OCI-LY1 (cell line): Measurements from ENCODE around the gene JUNB.
A peak's percentile ranks its signal among the peaks of the same experiment; 100 is the strongest.

Source experiments
- H2AFZ ChIP-seq: fragments of 200-600 bp; sonication (generic), shearing (Covaris generic); 2 replicates; pipeline ENCODE4 v1.6.0; 2014; ENCODE audit warnings: antibody characterized with exemption, mild to moderate bottlenecking, low read length
- H3F3A ChIP-seq: fragments of 200-600 bp; sonication (generic), shearing (Covaris generic); 2 replicates; pipeline ENCODE4 v1.6.0; 2014; ENCODE audit warnings: mild to moderate bottlenecking, antibody characterized with exemption, low read length, moderate library complexity; ENCODE audit not compliant: insufficient read depth
- H3K27ac ChIP-seq: fragments of 200-600 bp; sonication (generic); 2 replicates; pipeline ENCODE4 v1.5.1; 2014; ENCODE audit warnings: low read length, mixed run types, mild to moderate bottlenecking, low read depth; ENCODE audit not compliant: poor library complexity, severe bottlenecking
- H3K27me3 ChIP-seq: fragments of 200-600 bp; sonication (generic); 2 replicates; pipeline ENCODE4 v1.6.0; 2014; ENCODE audit warnings: antibody characterized with exemption, mild to moderate bottlenecking, low read length, moderate library complexity; ENCODE audit not compliant: insufficient read depth
- H3K36me3 ChIP-seq: fragments of 200-600 bp; sonication (generic); 2 replicates; pipeline ENCODE4 v1.6.1; 2014; ENCODE audit warnings: mild to moderate bottlenecking, antibody characterized with exemption, low read length, moderate library complexity, mixed read lengths; ENCODE audit not compliant: insufficient read depth
- H3K4me1 ChIP-seq: fragments of 200-600 bp; sonication (generic); 2 replicates; pipeline ENCODE4 v1.5.1; 2014; ENCODE audit warnings: mild to moderate bottlenecking, low read length, moderate library complexity; ENCODE audit not compliant: insufficient read depth, severe bottlenecking
- H3K4me2 ChIP-seq: fragments of 200-600 bp; sonication (generic), shearing (Covaris generic); 2 replicates; pipeline ENCODE4 v1.6.1; 2014; ENCODE audit warnings: low read length
- H3K4me3 ChIP-seq: fragments of 200-600 bp; sonication (generic); 2 replicates; pipeline ENCODE4 v1.5.1; 2014; ENCODE audit warnings: low read length, low read depth, mild to moderate bottlenecking, mixed read lengths; ENCODE audit not compliant: poor library complexity, severe bottlenecking
- H3K79me2 ChIP-seq: fragments of 200-600 bp; shearing (Covaris generic); 2 replicates; pipeline ENCODE4 v1.6.1; 2016; ENCODE audit warnings: mixed run types, low read length, mixed read lengths; ENCODE audit not compliant: insufficient read depth
- H3K9ac ChIP-seq: fragments of 200-600 bp; sonication (generic), shearing (Covaris generic); 2 replicates; pipeline ENCODE4 v1.6.1; 2014; ENCODE audit warnings: mild to moderate bottlenecking, low read length, mixed read lengths
- H3K9me2 ChIP-seq: fragments of 200-600 bp; sonication (generic), shearing (Covaris generic); 2 replicates; pipeline ENCODE4 v1.6.1; 2014; ENCODE audit warnings: low read depth, mild to moderate bottlenecking, low read length, mixed read lengths
- H3K9me3 ChIP-seq: fragments of 200-600 bp; shearing (Covaris generic); 2 replicates; pipeline ENCODE4 v1.6.1; 2014; ENCODE audit warnings: low read length, mixed read lengths
- H4K20me1 ChIP-seq: fragments of 200-600 bp; sonication (generic), shearing (Covaris generic); 2 replicates; pipeline ENCODE4 v1.6.0; 2016; ENCODE audit warnings: mild to moderate bottlenecking, low read length; ENCODE audit not compliant: insufficient read depth
- EZH2 ChIP-seq: fragments of 200-600 bp; sonication (generic), shearing (Covaris generic); IDR thresholded peaks from 2 replicates; pipeline ENCODE4 v1.8.0; 2017; ENCODE audit warnings: borderline replicate concordance, mixed run types, mild to moderate bottlenecking, antibody characterized with exemption, low read length, moderate library complexity, mixed read lengths
- TF ChIP-seq, protein P1 (sequence below): fragments of 200-600 bp; sonication (generic), shearing (Covaris generic); IDR thresholded peaks from 2 replicates; pipeline ENCODE4 v1.5.1; 2017; ENCODE audit warnings: mild to moderate bottlenecking, antibody characterized with exemption, low read length, moderate library complexity, mixed read lengths

Gene JUNB

GRCh38 chr19:12783291-12783848, 7.9 kb upstream of the JUNB start:
- H3K4me1 ChIP-seq: peaks cover 65% of the 10 kb centered on the region
- H3K4me2 ChIP-seq: no peak overlapping the region; the same call in 1 of the 2 replicates
- no peaks in the 10 kb centered on the region for H3K27me3 ChIP-seq
- no peak for TF ChIP-seq EZH2
- TF ChIP-seq, protein P1, sequence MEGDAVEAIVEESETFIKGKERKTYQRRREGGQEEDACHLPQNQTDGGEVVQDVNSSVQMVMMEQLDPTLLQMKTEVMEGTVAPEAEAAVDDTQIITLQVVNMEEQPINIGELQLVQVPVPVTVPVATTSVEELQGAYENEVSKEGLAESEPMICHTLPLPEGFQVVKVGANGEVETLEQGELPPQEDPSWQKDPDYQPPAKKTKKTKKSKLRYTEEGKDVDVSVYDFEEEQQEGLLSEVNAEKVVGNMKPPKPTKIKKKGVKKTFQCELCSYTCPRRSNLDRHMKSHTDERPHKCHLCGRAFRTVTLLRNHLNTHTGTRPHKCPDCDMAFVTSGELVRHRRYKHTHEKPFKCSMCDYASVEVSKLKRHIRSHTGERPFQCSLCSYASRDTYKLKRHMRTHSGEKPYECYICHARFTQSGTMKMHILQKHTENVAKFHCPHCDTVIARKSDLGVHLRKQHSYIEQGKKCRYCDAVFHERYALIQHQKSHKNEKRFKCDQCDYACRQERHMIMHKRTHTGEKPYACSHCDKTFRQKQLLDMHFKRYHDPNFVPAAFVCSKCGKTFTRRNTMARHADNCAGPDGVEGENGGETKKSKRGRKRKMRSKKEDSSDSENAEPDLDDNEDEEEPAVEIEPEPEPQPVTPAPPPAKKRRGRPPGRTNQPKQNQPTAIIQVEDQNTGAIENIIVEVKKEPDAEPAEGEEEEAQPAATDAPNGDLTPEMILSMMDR: no peak
- no peaks in the 10 kb centered on the region for H3K36me3 ChIP-seq
- H3K4me3 ChIP-seq: peak overlapping the region; percentile 54
- H3K27ac ChIP-seq: peak overlapping the region; percentile 74
- no peak overlapping the region for H2AFZ ChIP-seq
- H3K9ac ChIP-seq: no peak overlapping the region
- no peaks in the 10 kb centered on the region for H4K20me1 ChIP-seq
- no peaks in the 10 kb centered on the region for H3K9me2 ChIP-seq
- no peaks in the 10 kb centered on the region for H3K79me2 ChIP-seq
- H3K9me3 ChIP-seq: no peaks in the 10 kb centered on the region
- H3F3A ChIP-seq: no peaks in the 10 kb centered on the region

GRCh38 chr19:12783849-12784393, 7.4 kb upstream of the JUNB start:
- no peaks in the 10 kb centered on the region for H3K79me2 ChIP-seq
- H2AFZ ChIP-seq: no peak overlapping the region
- no peaks in the 10 kb centered on the region for H3K9me3 ChIP-seq
- H3K4me2 ChIP-seq: no peak overlapping the region
- H3F3A ChIP-seq: no peaks in the 10 kb centered on the region
- H3K9ac ChIP-seq: no peak overlapping the region
- peaks cover 65% of the 10 kb centered on the region for H3K4me1 ChIP-seq
- H4K20me1 ChIP-seq: no peaks in the 10 kb centered on the region
- H3K36me3 ChIP-seq: no peaks in the 10 kb centered on the region
- H3K27ac ChIP-seq: peak overlapping the region; percentile 74
- no peak overlapping the region for H3K4me3 ChIP-seq
- TF ChIP-seq EZH2: no peak
- no peaks in the 10 kb centered on the region for H3K9me2 ChIP-seq
- H3K27me3 ChIP-seq: no peaks in the 10 kb centered on the region

DNA sequence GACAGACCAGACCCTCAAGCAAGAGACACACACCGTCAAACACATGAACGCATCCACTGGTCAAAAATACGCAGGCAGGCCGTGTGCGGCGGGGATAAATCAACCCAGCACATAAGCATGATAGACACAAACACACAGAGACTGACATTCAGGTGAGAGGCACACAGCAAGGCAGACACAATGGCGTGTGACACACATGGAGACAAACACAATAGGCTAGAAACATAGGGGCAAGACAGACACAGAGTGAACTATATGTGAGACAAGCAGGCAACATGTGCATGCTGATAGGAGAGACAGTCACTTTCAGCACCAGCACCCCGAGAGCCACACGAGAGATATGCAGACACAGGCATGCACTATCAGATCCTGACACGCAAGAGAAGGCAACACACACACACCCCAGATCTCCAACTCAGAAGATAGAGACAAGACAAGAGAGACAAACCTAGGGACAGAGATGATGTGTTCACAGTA, 6.9 kb upstream of the JUNB start:
- Histone ChIP-seq H3K9me3 (no peaks in the 10 kb centered on the region), H3F3A (no peaks in the 10 kb centered on the region), H3K4me1 (peaks cover 66% of the 10 kb centered on the region), H3K79me2 (no peaks in the 10 kb centered on the region), H3K36me3 (no peaks in the 10 kb centered on the region), H3K27ac (peak overlapping the region; percentile 74), H3K27me3 (no peaks in the 10 kb centered on the region), H4K20me1 (no peaks in the 10 kb centered on the region), H3K4me2 (no peak overlapping the region), H2AFZ (no peak overlapping the region), H3K9me2 (no peaks in the 10 kb centered on the region), H3K9ac (no peak overlapping the region; the same call in 1 of the 2 replicates), H3K4me3 (no peak overlapping the region)
- TF ChIP-seq, protein P1: no peak

DNA sequence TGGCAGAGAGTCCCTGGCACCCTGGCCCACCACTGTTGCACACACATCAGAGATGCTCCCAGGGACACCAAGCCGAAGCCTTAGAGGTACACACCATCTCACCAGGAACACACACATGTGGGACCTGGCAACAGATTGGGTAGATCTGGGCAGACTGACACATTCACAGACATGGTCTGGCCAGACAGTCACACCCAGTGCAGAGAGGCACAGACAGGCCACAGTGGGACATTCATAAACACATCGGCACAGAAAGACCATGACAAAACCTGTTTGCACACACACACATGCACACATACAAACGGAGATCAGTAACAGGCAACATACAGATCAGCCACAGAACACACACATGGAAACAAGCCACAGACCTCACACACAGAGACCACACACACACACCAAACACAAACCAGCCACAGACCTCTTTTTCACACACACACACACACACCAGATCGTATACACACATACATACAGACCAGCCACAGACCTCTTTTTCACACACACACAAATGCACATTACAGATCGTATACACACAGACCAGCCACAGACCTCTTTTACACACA, 6.3 kb upstream of the JUNB start:
- Histone ChIP-seq H3K27me3 (no peaks in the 10 kb centered on the region), H3K9me3 (no peaks in the 10 kb centered on the region), H2AFZ (no peak overlapping the region), H3F3A (no peaks in the 10 kb centered on the region), H4K20me1 (no peaks in the 10 kb centered on the region), H3K9me2 (no peaks in the 10 kb centered on the region), H3K4me2 (no peak overlapping the region), H3K36me3 (no peaks in the 10 kb centered on the region), H3K79me2 (no peaks in the 10 kb centered on the region), H3K4me1 (peaks cover 67% of the 10 kb centered on the region), H3K4me3 (no peak overlapping the region), H3K27ac (peak overlapping the region; percentile 74), H3K9ac (no peak overlapping the region; the same call in 1 of the 2 replicates)
- TF ChIP-seq EZH2: no peak
- TF ChIP-seq, protein P1: no peak
